GM06990 (cell line): ENCODE measurements around the gene ADAMTSL2.

Source experiments
- DNase-seq: peaks from one replicate; pipeline ENCODE4 v3.0.0-alpha.2; 2011; ENCODE audit not compliant: insufficient read length; ENCODE audit errors: extremely low read depth
- H3K27me3 ChIP-seq: replicated peaks from 2 replicates; pipeline ENCODE4 v1.6.0; 2011; ENCODE audit warnings: low read length; ENCODE audit not compliant: control insufficient read depth, insufficient read depth
- H3K36me3 ChIP-seq: 2 replicates; pipeline ENCODE4 v1.5.1; 2011; ENCODE audit warnings: low read length; ENCODE audit not compliant: control insufficient read depth, insufficient read depth
- H3K4me3 ChIP-seq: replicated peaks from 2 replicates; pipeline ENCODE4 v1.5.1; 2011; ENCODE audit warnings: low read depth, mild to moderate bottlenecking, control low read depth, low read length
- TF ChIP-seq, protein P1 (sequence below): IDR thresholded peaks from 2 replicates; pipeline ENCODE4 v1.5.1; 2011; ENCODE audit warnings: low read length, control low read depth, mild to moderate bottlenecking, inconsistent platforms; ENCODE audit not compliant: insufficient read depth, poor library complexity, severe bottlenecking

ADAMTSL2 gene

DNA sequence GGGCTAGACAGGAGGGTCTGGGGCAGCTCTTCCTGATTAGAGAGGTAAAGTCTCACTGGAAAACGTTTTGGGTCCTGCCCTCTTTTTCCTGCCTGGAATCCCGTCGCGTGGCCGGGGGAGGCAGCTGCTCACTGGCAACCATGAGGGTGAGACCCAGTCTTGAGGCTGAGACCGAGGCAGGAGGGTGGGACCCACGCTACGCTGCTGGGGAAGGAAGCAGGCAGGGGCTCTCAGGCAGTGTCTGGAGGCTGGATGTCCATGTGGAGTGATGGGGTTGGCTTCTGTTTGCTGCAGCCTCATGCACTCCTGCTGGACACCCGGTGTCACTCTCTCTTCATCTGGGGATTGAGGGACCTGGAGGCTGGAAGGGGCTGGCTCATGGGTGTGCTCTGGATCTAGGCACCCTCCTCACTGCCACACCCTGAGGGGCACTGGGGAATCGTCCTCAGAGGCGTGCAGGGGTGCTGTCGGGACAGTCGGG, 44.3 kb upstream of the ADAMTSL2 start:
- H3K27me3 ChIP-seq = no peaks in the 10 kb centered on the region; the same call in 1 of the 2 replicates
- H3K36me3 ChIP-seq = no peaks in the 10 kb centered on the region
- H3K4me3 ChIP-seq = no peak overlapping the region
- no peak for DNase-seq
- TF ChIP-seq, protein P1, sequence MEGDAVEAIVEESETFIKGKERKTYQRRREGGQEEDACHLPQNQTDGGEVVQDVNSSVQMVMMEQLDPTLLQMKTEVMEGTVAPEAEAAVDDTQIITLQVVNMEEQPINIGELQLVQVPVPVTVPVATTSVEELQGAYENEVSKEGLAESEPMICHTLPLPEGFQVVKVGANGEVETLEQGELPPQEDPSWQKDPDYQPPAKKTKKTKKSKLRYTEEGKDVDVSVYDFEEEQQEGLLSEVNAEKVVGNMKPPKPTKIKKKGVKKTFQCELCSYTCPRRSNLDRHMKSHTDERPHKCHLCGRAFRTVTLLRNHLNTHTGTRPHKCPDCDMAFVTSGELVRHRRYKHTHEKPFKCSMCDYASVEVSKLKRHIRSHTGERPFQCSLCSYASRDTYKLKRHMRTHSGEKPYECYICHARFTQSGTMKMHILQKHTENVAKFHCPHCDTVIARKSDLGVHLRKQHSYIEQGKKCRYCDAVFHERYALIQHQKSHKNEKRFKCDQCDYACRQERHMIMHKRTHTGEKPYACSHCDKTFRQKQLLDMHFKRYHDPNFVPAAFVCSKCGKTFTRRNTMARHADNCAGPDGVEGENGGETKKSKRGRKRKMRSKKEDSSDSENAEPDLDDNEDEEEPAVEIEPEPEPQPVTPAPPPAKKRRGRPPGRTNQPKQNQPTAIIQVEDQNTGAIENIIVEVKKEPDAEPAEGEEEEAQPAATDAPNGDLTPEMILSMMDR = no peak

DNA sequence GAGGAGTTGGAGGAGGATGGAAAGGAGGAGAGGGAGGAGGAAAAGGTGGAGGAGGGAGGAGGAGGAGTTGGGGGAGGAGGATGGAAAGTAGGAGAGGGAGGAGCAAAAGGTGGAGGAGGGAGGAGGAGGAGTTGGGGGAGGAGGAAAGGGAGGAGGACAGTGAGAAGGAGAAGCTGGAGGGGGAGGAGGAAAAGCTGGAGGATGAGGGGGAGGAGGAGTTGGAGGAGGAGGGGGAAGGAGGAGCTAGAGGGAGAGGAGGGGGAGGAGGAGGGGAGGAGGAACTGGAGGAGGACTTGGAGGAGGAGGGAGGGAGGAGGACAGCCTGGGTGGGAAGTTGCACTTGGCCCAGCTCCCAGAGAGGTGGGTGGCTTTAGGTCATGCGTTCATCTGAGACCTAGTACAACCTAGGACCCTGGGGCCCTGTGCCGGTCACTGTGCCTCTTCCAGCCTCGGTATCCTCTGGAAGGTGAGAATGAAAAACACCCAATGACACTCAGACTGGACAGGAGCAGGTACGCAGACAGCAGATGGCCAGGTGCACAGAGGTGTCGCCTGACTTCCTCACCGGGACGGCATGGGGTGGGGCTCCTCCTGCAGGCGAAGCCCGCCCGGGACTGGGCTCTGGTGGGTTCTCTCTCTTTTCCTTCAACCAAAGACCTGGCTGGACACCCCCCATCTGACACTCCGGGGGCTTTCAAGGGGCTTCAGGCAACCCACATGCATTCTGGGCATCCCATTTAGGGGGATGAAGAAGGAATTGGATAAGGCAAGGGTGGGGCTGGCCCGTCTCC, 43.4 kb upstream of the ADAMTSL2 start:
- TF ChIP-seq, protein P1 = no peak
- Histone ChIP-seq H3K4me3 (no peak overlapping the region), H3K36me3 (no peaks in the 10 kb centered on the region), H3K27me3 (no peaks in the 10 kb centered on the region; the same call in 1 of the 2 replicates)
- DNase-seq = no peak

DNA sequence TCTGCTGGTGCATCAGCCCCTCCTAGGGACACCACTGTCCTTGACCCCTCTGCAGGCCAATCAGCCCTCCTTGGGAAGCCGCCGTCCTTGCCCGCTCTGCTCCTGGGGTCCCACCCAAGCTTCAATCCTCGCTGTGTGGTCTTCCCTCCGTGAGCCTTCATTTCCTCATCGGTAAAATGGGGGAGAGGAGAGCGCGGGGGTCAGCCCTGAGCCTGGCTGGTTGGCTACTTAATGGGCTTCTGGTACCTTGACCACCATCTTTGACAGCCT, 42.9 kb upstream of the ADAMTSL2 start:
- Histone ChIP-seq H3K36me3 (no peaks in the 10 kb centered on the region), H3K4me3 (no peak overlapping the region), H3K27me3 (no peaks in the 10 kb centered on the region; the same call in 1 of the 2 replicates)
- no peak for DNase-seq
- TF ChIP-seq, protein P1 = no peak

DNA sequence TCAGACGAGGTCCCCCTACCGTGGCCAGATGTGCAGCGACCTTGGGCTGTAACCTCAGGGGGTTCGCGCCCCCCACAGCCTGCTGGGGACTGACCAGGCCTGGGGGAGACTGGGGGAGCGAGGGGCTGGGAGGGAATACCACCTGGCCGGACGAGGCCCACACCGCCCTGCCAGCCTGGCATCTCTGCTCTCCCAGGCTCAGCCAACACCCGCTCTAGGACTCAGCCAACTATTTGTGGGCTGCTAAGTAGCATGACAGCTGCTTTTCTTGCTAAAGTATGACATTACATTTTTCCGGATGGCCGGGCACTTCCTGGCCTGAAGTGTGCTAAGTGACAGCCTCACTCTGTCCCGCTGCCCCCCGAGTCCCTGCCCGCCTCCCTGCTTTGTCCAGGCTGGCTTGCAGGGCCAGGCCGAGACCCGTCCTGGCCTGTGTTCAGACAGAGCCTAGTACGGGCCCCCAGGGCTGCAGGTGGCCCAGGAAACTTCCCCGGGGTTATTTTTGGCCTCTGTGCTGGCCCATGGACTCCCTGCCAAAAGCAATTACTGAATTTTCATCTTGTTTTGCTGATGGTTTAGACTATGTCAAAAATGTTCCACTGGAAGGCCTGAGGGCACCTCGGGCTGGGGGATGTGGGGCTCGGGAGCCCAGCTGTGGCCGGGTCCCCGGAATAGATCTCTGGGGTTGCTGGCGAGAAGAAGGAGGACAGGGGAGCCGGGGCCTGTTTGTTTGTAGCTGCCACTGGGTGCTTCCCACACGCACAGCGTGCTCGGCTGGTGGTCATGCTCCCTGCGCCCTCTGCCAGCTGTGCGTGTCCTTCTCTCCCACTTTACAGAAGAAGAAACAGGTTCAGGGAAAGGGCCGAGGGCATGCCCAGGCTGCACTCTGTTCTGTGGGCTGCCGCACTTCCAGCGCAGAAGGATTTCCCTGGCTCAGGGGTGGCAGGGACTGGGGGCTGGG, 42.2 kb upstream of the ADAMTSL2 start:
- no peaks in the 10 kb centered on the region for H3K36me3 ChIP-seq
- TF ChIP-seq, protein P1 = no peak
- DNase-seq = no peak
- no peaks in the 10 kb centered on the region; the same call in 1 of the 2 replicates for H3K27me3 ChIP-seq
- H3K4me3 ChIP-seq = no peak overlapping the region

DNA sequence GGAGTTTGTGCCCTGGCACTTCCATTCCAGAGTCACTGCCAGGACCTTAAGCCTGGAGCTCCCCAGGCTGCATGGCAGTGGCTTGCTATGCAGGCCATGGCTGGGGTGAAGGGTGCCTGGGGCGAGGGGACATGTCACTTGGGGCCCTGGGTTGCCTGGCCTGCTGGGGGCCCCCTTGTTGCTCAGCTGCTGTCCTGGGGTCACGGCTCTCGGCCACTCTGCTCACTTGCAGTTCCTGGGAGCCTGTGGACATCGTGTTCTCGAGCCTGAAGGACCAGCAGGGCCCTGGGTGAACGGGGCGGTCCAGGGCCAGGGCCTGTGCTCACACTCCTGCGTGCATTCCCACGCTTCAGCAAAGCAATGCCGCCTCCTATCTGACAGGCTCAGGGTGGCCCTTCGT, 41.1 kb upstream of the ADAMTSL2 start:
- H3K4me3 ChIP-seq = no peak overlapping the region
- no peaks in the 10 kb centered on the region for H3K36me3 ChIP-seq
- TF ChIP-seq, protein P1 = no peak
- no peak for DNase-seq
- H3K27me3 ChIP-seq = no peaks in the 10 kb centered on the region; the same call in 1 of the 2 replicates
